GM20000 (cell line): Measurements from ENCODE around the gene TCTN3.
"Not testable (repeated sequence)": the region's sequence is repeated elsewhere in the genome, so short reads cannot be mapped to it uniquely, and the experiment has no call there.

ENCODE experiments used
- DNase-seq: peaks from one replicate; pipeline ENCODE4 v3.0.0; 2012; ENCODE audit warnings: low spot score
- CTCF ChIP-seq: IDR thresholded peaks from 2 replicates; pipeline ENCODE4 v1.5.1; 2012; ENCODE audit warnings: mild to moderate bottlenecking, control low read depth; ENCODE audit errors: extremely low read depth, missing control alignments

Gene TCTN3

GRCh38 chr10:95626500-95626899 lies 67.2 kb downstream of the TCTN3 start:
- no peak for DNase-seq
- TF ChIP-seq CTCF = no peak

DNA sequence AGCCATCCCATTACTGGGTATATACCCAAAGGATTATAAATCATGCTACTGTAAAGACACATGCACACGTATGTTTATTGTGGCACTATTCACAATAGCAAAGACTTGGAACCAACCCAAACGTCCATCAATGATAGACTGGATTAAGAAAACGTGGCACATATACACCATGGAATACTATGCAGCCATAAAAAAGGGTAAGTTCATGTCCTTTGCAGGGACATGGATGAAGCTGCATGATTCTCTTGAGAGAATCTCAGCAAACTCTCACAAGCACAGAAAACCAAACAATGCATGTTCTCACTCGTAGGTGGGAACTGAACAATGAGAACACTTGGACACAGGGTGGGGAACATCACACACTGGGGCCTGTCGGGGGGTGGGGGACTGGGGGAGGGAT lies 73.3 kb downstream of the TCTN3 start:
- DNase-seq = not testable (repeated sequence)

DNA sequence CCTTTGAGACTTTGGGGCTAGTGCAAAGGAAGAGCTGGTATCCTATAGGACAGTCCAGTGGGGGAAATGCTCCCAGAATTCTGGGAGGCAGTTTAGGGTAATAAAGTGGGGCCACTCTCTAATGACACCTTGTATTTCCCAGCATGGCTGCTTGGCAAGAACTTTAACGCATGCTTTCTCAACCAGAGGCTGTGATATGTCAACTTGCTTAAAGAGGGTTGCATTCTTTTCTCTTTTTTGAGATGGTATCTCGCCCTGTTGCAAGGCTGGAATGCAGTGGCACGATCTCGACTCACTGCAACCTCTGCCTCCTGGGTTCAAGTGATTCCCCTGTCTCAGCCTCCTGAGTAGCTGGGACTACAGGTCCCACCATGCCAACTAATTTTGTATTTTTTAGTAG lies 75.6 kb downstream of the TCTN3 start:
- TF ChIP-seq CTCF = no peak
- no peak for DNase-seq

DNA sequence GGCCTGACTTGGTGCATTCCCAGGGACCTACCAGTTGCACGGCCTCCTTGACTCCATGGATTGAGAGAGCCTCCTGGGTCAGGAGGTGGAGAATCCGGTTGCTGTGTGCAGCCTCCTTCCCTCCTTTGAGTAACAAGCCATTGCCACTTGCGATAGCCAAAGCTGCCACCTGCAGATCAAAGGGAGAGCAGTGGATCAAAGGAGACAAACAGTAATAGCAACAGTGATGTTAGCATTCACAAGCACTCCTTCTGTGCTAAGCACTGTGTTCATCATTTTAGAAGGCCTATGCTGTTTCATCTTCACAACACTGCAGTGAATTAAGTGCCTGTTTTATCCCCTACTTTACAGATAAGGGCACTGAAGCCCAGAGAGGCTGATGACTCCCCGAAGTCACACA lies 77.3 kb downstream of the TCTN3 start:
- TF ChIP-seq CTCF = no peak
- DNase-seq = no peak
